ENCODE measurements around the gene UBE2K.
"Not testable (repeated sequence)": the region's sequence is repeated elsewhere in the genome, so short reads cannot be mapped to it uniquely, and the experiment has no call there.

The UBE2K gene

GRCh38 chr4:39808231-39808749, 110.4 kb downstream of the UBE2K start:
- no peak for DNase-seq (ENCODE audit: low spot score)

GRCh38 chr4:39812500-39812899, 114.6 kb downstream of the UBE2K start:
- DNase-seq (ENCODE audit: low spot score): no peak

GRCh38 chr4:39813033-39813432, 115.1 kb downstream of the UBE2K start:
- not testable (repeated sequence) for DNase-seq (ENCODE audit: low spot score)

DNA sequence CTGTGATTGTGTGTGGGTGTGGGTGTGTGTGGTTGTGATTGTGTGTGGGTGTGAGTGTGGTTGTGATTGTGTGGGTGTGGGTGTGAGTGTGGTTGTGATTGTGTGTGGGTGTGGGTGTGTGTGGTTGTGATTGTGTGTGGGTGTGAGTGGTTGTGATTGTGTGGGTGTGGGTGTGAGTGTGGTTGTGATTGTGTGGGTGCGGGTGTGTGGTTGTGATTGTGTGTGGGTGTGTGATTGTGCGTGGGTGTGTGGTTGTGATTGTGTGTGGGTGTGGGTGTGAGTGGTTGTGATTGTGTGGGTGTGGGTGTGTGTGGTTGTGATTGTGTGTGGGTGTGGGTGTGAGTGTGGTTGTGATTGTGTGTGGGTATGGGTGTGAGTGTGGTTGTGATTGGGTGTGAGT, 115.8 kb downstream of the UBE2K start:
- DNase-seq (ENCODE audit: low spot score): not testable (repeated sequence)

- no peak for DNase-seq (ENCODE audit: low spot score)
Measured at GRCh38 chr4:39814403-39815185, 116.7 kb downstream of the UBE2K start.

GRCh38 chr4:39818646-39819045, 120.7 kb downstream of the UBE2K start:
- DNase-seq (ENCODE audit: low spot score): no peak

DNA sequence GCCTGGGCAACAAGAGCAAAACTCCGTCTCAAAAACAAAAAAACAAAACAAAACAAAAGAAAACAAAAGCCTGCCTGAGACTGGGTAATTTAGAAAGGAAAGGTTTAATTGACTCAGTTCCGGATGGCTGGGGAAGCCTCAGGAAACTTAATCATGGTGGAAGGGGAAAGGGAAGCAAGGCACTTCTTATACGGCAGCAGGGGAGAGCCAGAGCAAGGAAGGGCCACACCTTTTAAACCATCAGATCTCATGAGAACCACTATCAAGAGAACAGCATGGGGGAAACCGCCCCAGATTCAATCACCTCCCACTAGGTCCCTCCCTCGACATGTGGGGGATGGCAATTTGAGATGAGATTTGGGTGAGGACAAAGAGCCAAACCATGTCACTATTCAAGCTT, 122.2 kb downstream of the UBE2K start:
- DNase-seq (ENCODE audit: low spot score): no peak

DNA sequence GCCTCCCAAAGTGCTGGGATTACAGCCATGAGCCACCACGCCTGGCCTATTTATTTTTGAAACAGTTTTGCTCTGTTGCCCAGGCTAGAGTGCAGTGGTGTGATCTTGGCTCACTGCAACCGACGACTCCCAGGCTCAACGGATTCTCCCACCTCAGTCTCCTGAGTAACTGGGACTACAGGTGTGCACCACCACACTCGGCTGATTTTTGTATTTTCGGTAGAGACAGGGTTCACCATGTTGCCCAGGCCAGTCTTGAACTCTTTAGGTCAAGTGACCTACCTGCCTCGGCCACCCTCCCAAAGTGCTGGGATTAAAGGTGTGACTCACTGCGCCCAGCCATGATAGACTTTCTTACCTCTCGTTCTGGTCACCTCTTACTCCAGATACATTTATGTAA, 124.0 kb downstream of the UBE2K start:
- DNase-seq (ENCODE audit: low spot score): no peak

- no peak for DNase-seq (ENCODE audit: low spot score)
Measured at GRCh38 chr4:39822662-39823061, 124.7 kb downstream of the UBE2K start.

DNA sequence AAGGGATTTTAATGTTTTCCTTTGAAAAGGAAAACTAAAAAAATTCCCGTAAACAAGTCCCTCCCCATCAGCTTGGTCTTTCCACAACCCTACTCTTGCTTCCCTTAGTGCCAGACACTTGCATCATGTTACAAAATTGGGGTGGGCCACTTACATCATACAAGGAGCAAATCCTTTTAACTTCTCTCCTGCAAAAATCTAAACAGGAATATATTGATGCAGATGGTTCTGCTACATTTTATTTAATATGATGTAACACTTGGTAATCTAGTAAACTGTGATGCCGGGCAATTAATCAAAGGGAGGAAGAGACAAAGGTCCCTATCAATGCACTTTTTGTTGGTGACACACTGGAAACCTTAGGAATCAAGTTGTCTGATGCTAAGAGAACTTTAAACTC, 125.3 kb downstream of the UBE2K start:
- DNase-seq (ENCODE audit: low spot score): peak; percentile 57

DNA sequence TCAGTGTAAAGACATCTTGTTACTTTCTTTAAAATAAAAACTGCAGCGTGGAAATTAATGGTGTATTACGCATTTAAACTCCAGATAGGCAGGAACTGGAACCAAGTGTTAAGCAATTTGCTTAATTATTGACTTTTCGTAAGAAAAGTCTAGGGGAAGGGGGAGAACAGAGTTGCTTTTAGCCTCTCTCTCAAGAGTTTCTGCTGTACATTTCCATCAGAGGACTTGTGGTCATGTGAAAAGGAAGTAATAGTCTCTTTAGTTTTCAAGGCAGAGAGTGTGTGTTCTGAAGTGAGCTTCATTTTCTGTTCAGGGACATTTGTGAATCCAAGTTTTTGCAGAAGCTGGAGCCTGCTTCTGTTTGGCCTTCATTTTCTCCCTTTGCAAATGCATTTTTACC, 127.2 kb downstream of the UBE2K start:
- DNase-seq (ENCODE audit: low spot score): no peak

DNA sequence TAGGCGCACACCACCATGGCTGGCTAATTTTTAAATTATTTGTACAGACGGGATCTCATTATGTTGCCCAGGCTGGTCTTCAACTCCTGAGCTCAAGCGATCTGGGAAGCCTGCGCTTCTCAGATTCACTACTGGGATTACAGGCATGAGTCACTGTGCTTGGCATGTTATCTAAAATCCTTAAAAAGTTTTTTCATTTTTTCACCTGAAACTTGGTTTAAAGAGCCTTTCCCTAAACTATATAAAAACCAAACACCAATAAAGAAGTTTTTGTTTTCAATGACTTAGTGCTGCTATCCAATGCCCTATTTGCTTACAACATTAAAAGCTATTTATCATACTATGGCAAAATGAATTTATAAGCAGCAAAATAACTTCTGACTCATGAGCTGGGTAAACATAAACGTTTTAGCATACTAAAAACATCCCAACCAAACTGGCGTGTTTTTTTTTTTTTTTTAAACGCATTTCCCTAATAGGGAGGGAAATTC, 127.8 kb downstream of the UBE2K start:
- no peak for DNase-seq (ENCODE audit: low spot score)

Measured in AG20443 (cell line).